Activated CD4-positive, alpha-beta T cell treated with anti-CD3 and anti-CD28 coated beads for 24 hours (primary cell): ENCODE results near the gene EEF2.

ENCODE experiments used
- DNase-seq, 2 donors: peaks; one replicate each; pipeline ENCODE4 v3.0.0-alpha.2; 2020; ENCODE audit warnings: low read depth in 2 of 2

The EEF2 gene

GRCh38 chr19:3984908-3985642 lies at the start of gene EEF2:
TSS of gene EEF2 (minus strand) at chr19:3985463. CDS start at chr19:3985380, 83 bp downstream.
- peak; percentile 80 to 92 for DNase-seq

DNA sequence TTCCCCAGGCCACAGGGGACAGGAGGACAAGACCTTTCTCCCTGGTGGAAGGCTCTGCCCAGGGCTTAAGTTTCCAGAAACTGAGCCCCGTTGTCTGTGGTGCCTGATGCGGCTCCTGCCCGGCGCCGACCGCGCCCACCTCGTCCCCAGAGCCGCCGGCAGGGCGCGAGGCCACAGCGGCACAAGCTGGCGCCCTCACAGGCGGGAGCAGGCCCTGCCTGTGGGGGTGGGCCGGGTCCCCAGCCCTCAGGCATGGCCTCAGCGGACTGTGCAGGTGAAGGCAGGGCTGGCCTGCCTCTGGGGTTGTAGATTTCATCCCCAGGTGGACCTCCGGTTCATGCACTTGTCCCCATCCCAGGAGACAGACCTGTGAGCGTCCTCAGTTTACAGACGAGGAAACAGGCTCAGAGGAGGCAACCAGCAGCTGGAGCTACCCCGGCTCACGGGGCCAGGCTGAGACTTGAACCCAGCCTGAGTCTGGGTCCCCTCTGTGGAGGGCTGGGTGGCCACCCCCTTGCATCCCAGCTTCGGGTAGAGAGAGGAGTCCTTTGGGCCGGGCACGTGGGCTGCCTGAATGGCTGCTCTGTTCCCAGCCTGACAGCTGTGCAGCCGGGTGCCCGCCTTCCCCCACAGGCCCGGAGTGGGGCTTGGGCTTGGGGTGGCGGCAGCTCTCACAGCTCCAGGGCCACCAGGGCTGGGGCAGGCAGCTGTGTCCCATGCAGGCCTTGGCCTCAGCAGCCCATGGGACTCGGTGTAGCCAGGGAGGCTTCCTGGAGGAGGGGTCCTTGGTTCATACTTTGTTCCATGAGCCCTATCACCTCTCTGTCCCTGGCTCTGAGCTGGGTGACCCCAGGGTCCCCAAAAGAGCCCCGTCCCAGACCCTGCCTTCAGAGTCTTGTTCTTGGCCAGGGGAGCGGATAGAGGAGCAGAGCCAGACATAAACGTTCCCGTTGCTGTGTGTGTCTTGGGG lies 49.1 kb upstream of the EEF2 start:
- DNase-seq, result no peak

- DNase-seq, result no peak
These were observed 48.0 kb upstream of the EEF2 start for GRCh38 chr19:4033028-4033956.

GRCh38 chr19:4032436-4032835 lies 47.2 kb upstream of the EEF2 start:
- DNase-seq, result no peak

- DNase-seq, result no peak
These were observed 46.2 kb upstream of the EEF2 start for GRCh38 chr19:4031420-4031819.

GRCh38 chr19:4030981-4031380 lies 45.7 kb upstream of the EEF2 start:
- DNase-seq, result no peak

- DNase-seq, result no peak
These were observed 45.3 kb upstream of the EEF2 start for GRCh38 chr19:4030552-4030951.

- no peak for DNase-seq
These were observed 44.0 kb upstream of the EEF2 start for GRCh38 chr19:4029247-4029614.

DNA sequence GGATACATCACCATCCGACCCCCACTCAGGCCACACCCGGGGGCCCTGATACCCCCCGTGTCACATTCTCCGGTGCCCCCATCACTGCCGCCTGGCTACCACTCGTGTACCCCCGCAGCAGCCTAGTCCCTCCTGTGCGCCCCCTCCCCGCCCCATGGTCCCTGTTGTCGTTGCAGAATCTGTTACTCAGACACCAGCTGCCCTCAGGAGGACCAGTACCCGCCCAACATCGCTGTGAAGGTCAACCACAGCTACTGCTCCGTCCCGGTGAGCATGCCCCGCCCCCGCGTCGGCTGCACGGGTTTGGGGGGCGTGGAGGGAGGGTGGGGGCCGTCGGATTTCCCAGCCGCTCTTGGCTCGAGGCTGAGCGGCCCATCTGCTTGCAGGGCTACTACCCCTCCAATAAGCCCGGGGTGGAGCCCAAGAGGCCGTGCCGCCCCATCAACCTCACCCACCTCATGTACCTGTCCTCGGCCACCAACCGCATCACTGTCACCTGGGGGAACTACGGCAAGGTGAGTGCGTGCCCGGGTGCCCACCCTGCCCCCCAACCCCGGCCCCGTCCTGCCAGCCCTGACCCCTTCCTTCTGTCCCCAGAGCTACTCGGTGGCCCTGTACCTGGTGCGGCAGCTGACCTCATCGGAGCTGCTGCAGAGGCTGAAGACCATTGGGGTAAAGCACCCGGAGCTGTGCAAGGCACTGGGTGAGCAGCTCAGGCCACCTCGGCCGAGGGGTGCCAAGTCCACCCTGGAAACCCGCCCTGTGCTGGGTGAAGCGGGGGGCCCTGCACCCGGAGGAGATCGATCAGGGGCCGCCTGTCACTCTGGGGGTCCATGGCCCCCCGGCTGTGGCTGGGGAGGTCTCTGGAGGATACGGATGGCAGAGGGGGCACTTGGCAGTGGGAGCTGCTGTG lies 43.3 kb upstream of the EEF2 start:
- DNase-seq, result no peak

- no peak for DNase-seq
These were observed 41.9 kb upstream of the EEF2 start for GRCh38 chr19:4027146-4027545.

DNA sequence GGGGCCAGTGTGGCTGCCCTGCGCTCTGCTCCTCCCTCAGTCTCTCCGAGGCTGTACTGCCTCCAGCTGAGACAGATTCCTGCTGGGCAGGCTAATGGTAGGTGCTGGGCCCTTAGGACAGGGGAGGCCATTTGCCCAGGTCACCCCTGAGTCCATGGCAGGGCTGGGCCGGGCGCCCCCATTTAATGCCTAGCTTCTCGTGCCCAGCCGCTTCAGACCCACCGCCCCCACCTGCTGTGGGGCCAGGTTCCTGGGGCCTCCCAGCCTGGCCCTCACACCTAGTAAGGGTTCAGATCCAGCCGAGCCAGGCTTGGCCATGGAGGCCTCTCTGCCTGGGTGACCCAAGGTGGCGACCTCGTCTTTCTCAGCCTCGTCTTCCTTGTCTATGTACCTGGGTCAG lies 40.1 kb upstream of the EEF2 start:
- DNase-seq, result no peak

- DNase-seq, result no peak
These were observed 38.5 kb upstream of the EEF2 start for GRCh38 chr19:4023600-4024398.

DNA sequence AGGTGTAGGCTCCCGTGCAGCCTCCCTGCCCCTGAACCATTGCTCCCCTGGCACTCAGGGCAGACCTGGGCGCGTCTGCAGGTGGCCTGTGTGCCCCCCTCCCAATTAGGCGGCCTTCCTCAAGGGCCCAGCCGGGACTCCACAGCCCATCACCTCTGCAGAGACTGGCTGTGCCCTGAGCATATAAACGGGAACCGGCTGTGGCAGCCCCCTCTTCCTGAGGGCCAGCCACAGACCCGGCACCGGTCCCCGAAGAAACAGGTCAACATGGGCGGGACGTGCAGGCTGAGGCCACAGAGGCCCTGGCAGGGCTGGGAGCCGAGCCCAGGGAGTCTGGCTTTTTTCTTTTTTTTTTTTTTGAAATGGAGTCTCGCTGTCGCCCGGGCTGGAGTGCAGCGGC lies 34.3 kb upstream of the EEF2 start:
- DNase-seq, result no peak

DNA sequence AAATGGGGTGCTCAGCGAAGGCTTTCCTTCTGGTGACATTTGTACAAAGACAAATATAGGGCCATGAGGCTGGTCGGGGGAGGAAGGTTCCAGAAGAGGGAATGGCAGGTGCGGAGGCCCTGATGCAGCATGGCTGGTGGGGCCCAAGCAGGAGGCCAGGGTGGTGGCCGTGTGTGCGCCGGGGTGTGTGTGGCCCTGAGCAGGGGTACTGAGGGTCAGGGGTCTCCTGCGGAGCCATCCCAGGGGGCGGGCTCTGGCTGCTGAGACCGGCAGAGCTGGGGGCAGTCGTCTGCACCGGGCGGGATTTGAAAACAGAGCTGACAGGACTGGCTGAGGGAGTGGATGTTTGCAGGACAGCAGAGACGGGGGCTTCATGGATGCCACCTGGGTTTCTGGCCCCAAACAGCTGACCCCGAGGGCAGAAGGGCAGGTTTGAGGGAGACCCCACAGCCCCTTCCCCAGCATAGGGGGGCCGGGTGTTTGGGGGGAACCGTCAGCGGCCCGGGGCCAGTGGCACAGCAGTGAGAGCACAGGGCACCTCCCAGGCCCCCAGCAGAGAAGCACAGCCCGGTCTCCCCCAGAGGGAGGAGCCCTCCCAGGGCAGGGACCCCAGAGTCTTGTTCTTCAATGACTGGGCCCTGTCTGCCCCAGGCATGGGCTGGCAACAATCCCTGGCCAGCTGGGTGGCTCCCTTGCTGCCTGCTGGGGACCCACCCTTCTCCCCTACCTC lies 33.7 kb upstream of the EEF2 start:
- no peak for DNase-seq

DNA sequence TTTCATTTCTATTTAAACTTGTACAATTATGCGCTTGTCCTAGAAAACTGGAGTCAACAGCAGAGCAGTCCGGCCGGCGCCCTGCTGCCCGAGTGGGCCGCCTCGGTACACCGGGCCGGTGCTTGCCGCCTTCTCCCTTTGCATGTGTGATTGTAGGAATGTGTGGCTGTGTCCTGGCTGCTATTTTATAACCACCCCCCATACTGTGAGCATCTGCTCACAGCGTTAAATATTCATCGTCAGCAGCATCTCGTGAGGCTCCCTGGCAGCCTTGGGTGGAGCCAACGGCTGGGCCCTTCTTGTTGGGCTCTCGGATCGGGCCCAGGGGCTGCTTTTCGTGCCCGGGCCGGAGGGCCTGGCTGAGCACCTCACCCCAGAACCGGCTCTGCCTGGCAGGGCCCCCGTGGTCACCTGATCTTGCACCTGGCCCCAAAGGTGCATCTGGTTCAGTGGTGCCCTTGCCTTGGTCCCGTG lies 32.9 kb upstream of the EEF2 start:
- DNase-seq, result no peak

- DNase-seq, result no peak
These were observed 31.8 kb upstream of the EEF2 start for GRCh38 chr19:4016903-4017638.

DNA sequence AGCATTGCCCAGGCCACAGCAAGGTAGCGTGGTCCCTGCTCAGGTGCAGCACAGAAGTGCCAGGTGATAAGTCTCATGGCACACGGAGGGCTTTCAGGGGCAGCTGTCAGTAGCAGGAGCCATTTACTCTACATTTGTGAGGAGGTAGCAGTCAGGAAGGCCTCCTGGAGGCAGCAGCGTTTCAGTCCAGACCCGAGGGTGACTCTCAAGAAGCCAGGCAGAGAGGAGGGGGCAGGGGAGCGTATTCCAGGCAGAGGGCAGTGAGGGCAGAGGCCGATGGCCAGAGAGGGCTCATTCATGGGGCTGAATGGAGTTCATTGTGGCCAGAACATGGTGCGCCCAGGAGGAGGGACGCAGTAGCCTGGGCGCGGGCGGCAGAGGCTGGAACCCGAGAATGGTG lies 31.2 kb upstream of the EEF2 start:
- no peak for DNase-seq

DNA sequence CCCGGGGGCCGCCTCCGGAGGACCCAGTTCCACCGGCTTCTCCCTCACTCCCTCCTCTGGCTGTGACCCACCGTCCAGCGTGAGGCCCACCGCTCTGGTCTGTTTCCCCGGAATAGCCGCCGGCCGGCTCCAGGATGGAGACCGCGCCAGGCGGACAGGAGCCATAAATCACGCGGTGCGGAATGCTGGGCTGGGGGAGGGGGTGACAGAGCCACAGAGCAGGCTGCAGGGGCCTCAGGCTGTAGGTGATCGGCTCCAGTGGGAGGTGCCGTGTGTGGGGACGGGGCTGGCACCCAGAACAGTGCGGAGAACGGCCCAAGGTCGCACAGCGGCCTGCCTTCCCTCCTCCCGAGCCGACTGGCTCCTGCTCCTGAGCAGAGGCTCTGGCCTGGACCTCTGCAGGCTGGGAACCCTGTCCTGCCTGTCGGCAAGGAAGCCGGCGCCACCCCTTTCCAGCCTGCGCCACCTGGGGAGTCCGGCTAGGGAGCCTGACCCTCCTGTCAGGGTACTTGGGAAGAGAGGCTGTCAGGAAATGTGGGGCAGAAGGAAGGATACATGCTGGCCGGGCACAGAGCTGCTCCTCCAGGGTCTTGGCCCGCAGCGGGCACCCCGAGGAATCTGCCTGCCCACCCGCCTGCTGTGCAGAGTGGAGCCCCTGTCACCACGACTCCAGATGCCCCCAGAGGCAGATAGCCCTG lies 30.6 kb upstream of the EEF2 start:
- no peak for DNase-seq
